A549 treated with Mapracorat at 1 μM for 4 hours (cell line): Measurements from ENCODE around the gene BMP10. TPM values are rescaled to one million over a fixed set of nuclear protein-coding genes. Genes with fewer than 3 reads are reported as not detected.

Experiments
- total RNA-seq: library from RNA; stranded (reverse); fragments of 200-300 nt; extraction: Qiagen RNA extraction; gene quantifications from 5 replicates; pipeline ENCODE4 v1.2.3, GENCODE V29; 2022

The BMP10 gene, protein sequence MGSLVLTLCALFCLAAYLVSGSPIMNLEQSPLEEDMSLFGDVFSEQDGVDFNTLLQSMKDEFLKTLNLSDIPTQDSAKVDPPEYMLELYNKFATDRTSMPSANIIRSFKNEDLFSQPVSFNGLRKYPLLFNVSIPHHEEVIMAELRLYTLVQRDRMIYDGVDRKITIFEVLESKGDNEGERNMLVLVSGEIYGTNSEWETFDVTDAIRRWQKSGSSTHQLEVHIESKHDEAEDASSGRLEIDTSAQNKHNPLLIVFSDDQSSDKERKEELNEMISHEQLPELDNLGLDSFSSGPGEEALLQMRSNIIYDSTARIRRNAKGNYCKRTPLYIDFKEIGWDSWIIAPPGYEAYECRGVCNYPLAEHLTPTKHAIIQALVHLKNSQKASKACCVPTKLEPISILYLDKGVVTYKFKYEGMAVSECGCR
- not detected in 5 replicates for total RNA-seq

DNA sequence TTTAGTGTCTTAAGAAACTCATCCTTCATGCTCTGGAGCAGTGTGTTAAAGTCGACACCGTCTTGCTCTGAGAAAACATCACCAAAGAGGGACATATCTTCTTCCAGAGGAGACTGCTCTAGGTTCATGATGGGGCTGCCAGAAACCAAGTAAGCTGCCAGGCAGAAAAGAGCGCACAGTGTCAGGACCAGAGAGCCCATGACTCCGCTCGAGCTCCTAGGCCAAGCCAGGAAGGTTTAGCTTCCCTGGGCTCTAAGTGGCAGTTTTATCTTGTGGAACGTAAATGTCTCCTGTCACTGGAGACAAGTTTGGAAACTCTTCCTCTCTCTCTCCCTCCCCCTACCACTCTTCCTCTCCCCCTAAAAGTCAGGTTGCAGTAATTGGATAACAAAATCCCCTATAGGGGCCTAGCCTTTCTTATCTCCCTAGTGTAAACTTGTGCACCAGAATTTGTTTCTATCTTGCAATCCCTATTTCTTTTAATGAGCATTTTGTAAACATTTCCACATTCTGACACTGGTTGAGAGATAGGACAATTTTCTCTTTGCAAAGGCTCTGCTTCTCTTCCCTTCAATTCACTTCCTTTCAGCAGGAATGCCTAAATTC lies at the start of gene BMP10:
Gene BMP10 (minus strand): TSS at position 239 of the 606 bp plus-strand sequence. CDS start 39 bp downstream, at position 200.

Other genes with a start within 250 kb of the BMP10 start
- gene PROKR1, start 227.8 kb downstream of the BMP10 start, total RNA-seq, result not detected in 5 replicates
- 0.08 to 0.34 TPM (median 0.20 TPM) in 5 replicates for gene ARHGAP25, start 136.6 kb downstream of the BMP10 start, total RNA-seq
- gene GKN2, start 81.5 kb upstream of the BMP10 start, total RNA-seq, result 2.2 to 4.7 TPM (median 2.4 TPM) in 5 replicates
- gene GKN1, start 103.2 kb upstream of the BMP10 start, total RNA-seq, result 0.30 to 1.00 TPM (median 0.56 TPM) in 5 replicates
- gene ANTXR1, start 141.8 kb upstream of the BMP10 start, total RNA-seq, result 102 to 147 TPM (median 136 TPM) in 5 replicates